AG04450 (cell line): Measurements from ENCODE around the gene PDHA2. TPM values are rescaled to one million over a fixed set of nuclear protein-coding genes. Genes with fewer than 3 reads are reported as not detected.
"Not testable (repeated sequence)": the region's sequence is repeated elsewhere in the genome, so short reads cannot be mapped to it uniquely, and the experiment has no call there.

Source experiments
- CTCF ChIA-PET: fragments of 300-600, 350-600 bp; formaldehyde crosslinking; extraction: SDS; loops from one replicate; lab custom pipeline; 2022; ENCODE audit warnings: antibody characterized with exemption, inconsistent platforms; lab: Charles Lee
- POLR2A ChIA-PET: fragments of 350-600 bp; formaldehyde crosslinking; extraction: SDS; loops from one replicate; lab custom pipeline; 2021; ENCODE audit warnings: antibody characterized with exemption, inconsistent platforms; lab: Yijun Ruan, JAX
- DNase-seq: peaks from one replicate; pipeline ENCODE4 v3.0.0-alpha.2; 2011; ENCODE audit warnings: low read depth, low spot score
- H3K27ac ChIP-seq: one replicate; pipeline ENCODE4 v1.5.1; 2012; ENCODE audit warnings: low read depth, low read length, control low read depth
- H3K27me3 ChIP-seq: one replicate; pipeline ENCODE4 v1.6.0; 2012; ENCODE audit warnings: low read length; ENCODE audit not compliant: control insufficient read depth, insufficient read depth
- H3K4me3 ChIP-seq: 2 replicates; pipeline ENCODE4 v1.5.1; 2011; ENCODE audit warnings: mild to moderate bottlenecking, low read depth, low read length, control low read depth
- H3K9me3 ChIP-seq: 2 replicates; pipeline ENCODE4 v1.5.1; 2012; ENCODE audit warnings: low read length; ENCODE audit not compliant: control insufficient read depth, insufficient read depth
- CTCF ChIP-seq: IDR thresholded peaks from 2 replicates; pipeline ENCODE4 v1.5.1; 2011; ENCODE audit warnings: low read depth, low read length, control low read depth, inconsistent platforms
- polyA plus RNA-seq: library from polyadenylated mRNA; depleted of rRNA; stranded (reverse); fragments of >200 nt; gene quantifications from 2 replicates; pipeline ENCODE4 v1.2.3, GENCODE V29; 2011

The PDHA2 gene
- polyA plus RNA-seq, 1 experiment, result not detected

GRCh38 chr4:95847908-95848460, 8.1 kb downstream of the PDHA2 start:
- TF ChIP-seq CTCF, result no peak
- no peaks in the 10 kb centered on the region for H3K9me3 ChIP-seq
- no peak overlapping the region for H3K27ac ChIP-seq
- POLR2A ChIA-PET, result no interaction called here
- no peak for DNase-seq
- H3K4me3 ChIP-seq, result no peak overlapping the region
- CTCF ChIA-PET, result no interaction called here
- H3K27me3 ChIP-seq, result no peaks in the 10 kb centered on the region

- ChIA-PET POLR2A (no interaction called here), CTCF (no interaction called here)
- Histone ChIP-seq H3K9me3 (no peaks in the 10 kb centered on the region), H3K27ac (no peak overlapping the region), H3K4me3 (no peak overlapping the region), H3K27me3 (no peaks in the 10 kb centered on the region)
- no peak for DNase-seq
- no peak for TF ChIP-seq CTCF
These were observed 10.3 kb downstream of the PDHA2 start for GRCh38 chr4:95850161-95850560.

- no peaks in the 10 kb centered on the region for H3K27me3 ChIP-seq
- DNase-seq, result no peak
- ChIA-PET CTCF (no interaction called here), POLR2A (no interaction called here)
- no peak overlapping the region for H3K4me3 ChIP-seq
- no peak for TF ChIP-seq CTCF
- H3K27ac ChIP-seq, result no peak overlapping the region
- H3K9me3 ChIP-seq, result no peaks in the 10 kb centered on the region
These were observed 17.9 kb downstream of the PDHA2 start for GRCh38 chr4:95857761-95858160.

GRCh38 chr4:95867919-95868318, 28.0 kb downstream of the PDHA2 start:
- no peak for TF ChIP-seq CTCF
- no peak for DNase-seq
- Histone ChIP-seq H3K27me3 (no peaks in the 10 kb centered on the region), H3K27ac (no peak overlapping the region), H3K4me3 (no peak overlapping the region), H3K9me3 (peaks cover 3% of the 10 kb centered on the region; the same call in 1 of the 2 replicates)
- ChIA-PET CTCF (no interaction called here), POLR2A (no interaction called here)

- DNase-seq, H3K4me3 ChIP-seq, H3K9me3 ChIP-seq, POLR2A ChIA-PET, H3K27me3 ChIP-seq, H3K27ac ChIP-seq, CTCF ChIA-PET: not testable (repeated sequence)
These were observed 29.5 kb downstream of the PDHA2 start for GRCh38 chr4:95869414-95869813.
